Fibroblast of the aortic adventitia (primary cell): ENCODE results near the gene DOCK4. TPM values are rescaled to one million over a fixed set of nuclear protein-coding genes. Genes with fewer than 3 reads are reported as not detected.
A peak's percentile ranks its signal among the peaks of the same experiment; 100 is the strongest.

ENCODE experiments used
- DNase-seq: peaks from one replicate; pipeline ENCODE4 v3.0.0-alpha.2; 2010; ENCODE audit warnings: low read depth
- H3K4me3 ChIP-seq: 2 replicates; pipeline ENCODE4 v1.5.1; 2011; ENCODE audit warnings: low read depth, mild to moderate bottlenecking, control low read depth, low read length, moderate library complexity
- total RNA-seq: library from RNA; depleted of rRNA; stranded (reverse); fragments of >200 nt; gene quantifications from 2 replicates; pipeline ENCODE4 v1.2.3, GENCODE V29; 2012; ENCODE audit warnings: low replicate concordance
- TF ChIP-seq, protein P1 (sequence below): IDR thresholded peaks from 2 replicates; pipeline ENCODE4 v1.5.1; 2011; ENCODE audit warnings: mild to moderate bottlenecking, low read length, control low read depth, inconsistent platforms; ENCODE audit not compliant: insufficient read depth

Gene DOCK4
- total RNA-seq, 1 donor = 25.9 TPM

DNA sequence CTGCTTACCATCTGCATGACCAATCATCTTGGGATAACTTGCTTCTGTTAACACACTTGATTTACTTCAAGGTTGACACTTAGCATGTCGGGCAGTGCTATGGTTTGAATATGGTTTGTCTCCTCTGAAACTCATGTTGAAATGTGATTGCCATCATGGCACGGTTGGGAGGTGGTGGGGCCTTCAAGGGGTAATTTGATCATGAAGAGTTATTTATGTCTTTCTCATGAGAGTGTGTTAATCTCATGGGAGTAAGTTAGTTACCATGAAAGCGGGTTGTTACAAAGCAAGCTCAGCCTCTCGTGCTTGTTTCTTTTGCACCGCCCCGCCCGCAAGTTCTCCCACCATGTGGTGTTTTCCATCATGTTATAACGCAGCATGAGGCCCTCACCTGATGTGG, 163.6 kb downstream of the DOCK4 start:
- H3K4me3 ChIP-seq = no peak overlapping the region
- no peak for DNase-seq
- TF ChIP-seq, protein P1, sequence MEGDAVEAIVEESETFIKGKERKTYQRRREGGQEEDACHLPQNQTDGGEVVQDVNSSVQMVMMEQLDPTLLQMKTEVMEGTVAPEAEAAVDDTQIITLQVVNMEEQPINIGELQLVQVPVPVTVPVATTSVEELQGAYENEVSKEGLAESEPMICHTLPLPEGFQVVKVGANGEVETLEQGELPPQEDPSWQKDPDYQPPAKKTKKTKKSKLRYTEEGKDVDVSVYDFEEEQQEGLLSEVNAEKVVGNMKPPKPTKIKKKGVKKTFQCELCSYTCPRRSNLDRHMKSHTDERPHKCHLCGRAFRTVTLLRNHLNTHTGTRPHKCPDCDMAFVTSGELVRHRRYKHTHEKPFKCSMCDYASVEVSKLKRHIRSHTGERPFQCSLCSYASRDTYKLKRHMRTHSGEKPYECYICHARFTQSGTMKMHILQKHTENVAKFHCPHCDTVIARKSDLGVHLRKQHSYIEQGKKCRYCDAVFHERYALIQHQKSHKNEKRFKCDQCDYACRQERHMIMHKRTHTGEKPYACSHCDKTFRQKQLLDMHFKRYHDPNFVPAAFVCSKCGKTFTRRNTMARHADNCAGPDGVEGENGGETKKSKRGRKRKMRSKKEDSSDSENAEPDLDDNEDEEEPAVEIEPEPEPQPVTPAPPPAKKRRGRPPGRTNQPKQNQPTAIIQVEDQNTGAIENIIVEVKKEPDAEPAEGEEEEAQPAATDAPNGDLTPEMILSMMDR = no peak

DNA sequence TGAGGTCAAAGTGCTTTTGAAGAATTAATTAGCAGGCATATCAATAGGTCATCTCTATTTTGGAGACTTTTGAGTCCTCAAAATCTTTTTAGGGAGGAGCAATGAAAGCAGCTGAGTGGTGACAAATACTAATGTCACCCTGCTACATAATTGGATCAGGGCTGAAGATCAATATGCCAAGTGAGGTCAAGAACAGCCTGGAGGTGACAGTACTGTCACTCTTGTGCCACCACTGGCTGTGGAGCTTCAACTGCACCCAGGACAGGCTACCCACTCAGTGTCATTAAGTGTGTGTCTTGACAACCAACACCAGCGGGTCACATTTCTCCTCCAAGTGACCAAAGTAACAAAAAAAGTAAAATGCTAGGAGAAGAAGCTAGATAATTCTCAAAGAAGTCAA, 167.8 kb downstream of the DOCK4 start:
- TF ChIP-seq, protein P1 = no peak
- no peak overlapping the region for H3K4me3 ChIP-seq
- no peak for DNase-seq

DNA sequence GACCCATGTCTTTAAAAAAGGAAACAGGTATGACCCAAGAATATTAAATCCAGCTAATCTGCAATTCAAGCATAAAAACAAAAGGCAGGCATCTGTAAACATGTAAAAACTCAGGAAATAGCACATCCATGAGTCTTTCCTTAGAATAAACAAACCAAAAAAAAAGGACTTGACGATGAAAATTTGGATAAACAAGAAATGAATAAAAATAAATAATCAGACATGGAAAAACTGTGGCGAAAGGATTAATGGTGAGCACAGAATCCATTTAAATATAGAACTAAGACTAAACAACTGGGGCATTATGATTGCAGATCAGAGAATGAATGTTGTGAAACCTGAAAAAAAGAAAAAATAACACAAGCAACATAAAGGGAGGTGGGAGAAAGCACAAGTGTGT, 170.1 kb downstream of the DOCK4 start:
- no peak overlapping the region for H3K4me3 ChIP-seq
- DNase-seq = no peak
- TF ChIP-seq, protein P1 = no peak

DNA sequence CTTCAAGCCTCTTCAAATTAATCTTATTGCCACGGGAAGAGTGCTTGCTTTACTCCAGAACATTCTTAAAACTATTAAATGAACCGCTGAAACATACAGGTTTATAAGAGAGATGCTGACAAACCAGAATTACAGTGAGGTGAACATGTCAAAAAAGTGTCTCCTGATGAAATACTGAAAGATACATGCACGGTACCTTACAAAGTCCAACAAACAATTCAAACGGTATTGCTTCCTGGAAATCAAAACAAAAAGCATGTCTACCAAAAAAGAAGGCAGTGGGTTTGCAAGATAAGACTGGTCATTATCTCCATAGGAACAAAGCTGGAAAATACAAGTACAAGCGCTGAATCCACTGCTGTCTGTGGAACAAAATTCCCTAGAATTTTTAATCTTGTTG, 174.5 kb downstream of the DOCK4 start:
- H3K4me3 ChIP-seq = no peak overlapping the region
- DNase-seq = no peak

DNA sequence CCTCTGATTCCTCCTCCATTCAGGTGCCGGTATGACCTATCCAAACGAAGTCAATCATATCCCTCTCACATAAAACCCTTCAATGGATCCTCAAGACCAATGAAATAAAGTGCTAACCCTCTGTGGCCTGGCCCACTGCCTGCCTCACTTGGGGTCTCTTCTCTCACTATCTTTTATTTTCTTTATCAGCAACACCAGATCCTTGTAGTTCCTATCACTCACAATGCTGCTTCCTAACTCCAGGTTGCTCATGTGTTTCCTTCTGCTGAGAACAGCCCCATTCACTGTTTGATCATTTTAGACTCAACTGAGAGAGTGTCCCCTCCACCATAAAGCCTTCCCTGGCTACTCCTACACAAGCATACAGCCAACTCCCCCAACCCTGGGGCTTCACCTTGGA, 180.6 kb downstream of the DOCK4 start:
- no peak for DNase-seq
- H3K4me3 ChIP-seq = no peak overlapping the region
- TF ChIP-seq, protein P1 = no peak

More for the DNA sequence above, 174.5 kb downstream of the DOCK4 start:
- TF ChIP-seq, protein P1 = no peak

DNA sequence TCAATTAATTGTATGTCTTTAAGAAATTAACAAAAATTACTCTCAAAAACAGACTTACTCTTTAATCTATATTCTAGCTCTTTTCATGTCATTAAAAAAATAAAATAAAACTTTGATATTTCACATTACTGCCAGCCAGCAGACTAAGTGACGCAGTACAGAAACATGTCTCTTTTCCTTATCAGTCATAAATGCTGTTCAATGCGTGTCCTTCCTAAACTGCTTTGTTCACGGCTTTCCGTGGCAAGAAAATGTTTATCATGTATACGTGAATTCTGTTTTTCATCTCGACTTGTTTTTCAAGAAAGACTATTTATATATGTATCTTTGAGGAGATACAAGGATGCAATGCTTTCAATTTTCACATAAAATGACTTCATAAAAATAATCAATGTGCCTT, 182.4 kb downstream of the DOCK4 start:
- TF ChIP-seq, protein P1 = no peak
- peak; percentile 17 for DNase-seq
- no peak overlapping the region for H3K4me3 ChIP-seq

DNA sequence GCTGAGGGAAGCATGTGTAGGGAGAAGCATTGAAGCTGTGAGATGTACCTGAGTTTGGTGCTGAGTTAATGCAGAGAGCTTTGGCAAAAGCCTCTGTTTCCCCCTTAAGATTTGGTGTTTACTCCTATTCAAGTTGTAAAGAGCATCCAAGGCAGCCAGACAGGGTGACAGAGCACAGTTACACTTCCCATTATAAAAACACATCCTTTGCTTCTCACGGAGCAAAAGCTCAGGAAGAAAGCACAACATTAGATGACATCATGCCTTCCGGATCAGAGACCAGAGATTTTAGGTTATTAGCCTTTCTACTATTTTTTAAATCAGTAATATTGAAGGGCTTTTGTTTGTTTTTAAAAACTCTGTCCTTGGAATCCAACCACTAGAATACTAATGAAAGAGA, 182.9 kb downstream of the DOCK4 start:
- DNase-seq = peak; percentile 18
- TF ChIP-seq, protein P1 = no peak
- no peak overlapping the region for H3K4me3 ChIP-seq
